Panc1 (cell line): Measurements from ENCODE around the gene MYO3B.

Experiments used
- CTCF ChIP-seq: fragments of 450-650 bp; IDR thresholded peaks from 2 replicates; pipeline ENCODE4 v1.5.1; 2017; ENCODE audit warnings: mild to moderate bottlenecking
- REST ChIP-seq, 2 experiments: IDR thresholded peaks; 2 replicates each; pipeline ENCODE4 v1.6.1; 2011 to 2012; ENCODE audit warnings: low read depth in 2 of 2, control low read depth in 1 of 2, low read length in 1 of 2, mild to moderate bottlenecking in 1 of 2, moderate library complexity in 1 of 2; ENCODE audit not compliant: insufficient read depth in 1 of 2

GRCh38 chr2:170449034-170449433 is 271.1 kb downstream of the MYO3B start:
- TF ChIP-seq REST (IDR thresholded peaks at IDR 0.05; ENCODE audit: insufficient read depth in 1 of 2, low read depth in 2 of 2, low read length in 1 of 2) (no peak), CTCF (no peak)
